HG02943 (cell line): ENCODE measurements around the gene POLR3A.

Experiments used
- ATAC-seq: cut with Tn5 transposase; IDR thresholded peaks from one replicate; pipeline ENCODE4 v1.9.1; 2021; ENCODE audit warnings: mild to moderate bottlenecking, low read depth, moderate library complexity; ENCODE audit not compliant: unreplicated experiment

Gene POLR3A

DNA sequence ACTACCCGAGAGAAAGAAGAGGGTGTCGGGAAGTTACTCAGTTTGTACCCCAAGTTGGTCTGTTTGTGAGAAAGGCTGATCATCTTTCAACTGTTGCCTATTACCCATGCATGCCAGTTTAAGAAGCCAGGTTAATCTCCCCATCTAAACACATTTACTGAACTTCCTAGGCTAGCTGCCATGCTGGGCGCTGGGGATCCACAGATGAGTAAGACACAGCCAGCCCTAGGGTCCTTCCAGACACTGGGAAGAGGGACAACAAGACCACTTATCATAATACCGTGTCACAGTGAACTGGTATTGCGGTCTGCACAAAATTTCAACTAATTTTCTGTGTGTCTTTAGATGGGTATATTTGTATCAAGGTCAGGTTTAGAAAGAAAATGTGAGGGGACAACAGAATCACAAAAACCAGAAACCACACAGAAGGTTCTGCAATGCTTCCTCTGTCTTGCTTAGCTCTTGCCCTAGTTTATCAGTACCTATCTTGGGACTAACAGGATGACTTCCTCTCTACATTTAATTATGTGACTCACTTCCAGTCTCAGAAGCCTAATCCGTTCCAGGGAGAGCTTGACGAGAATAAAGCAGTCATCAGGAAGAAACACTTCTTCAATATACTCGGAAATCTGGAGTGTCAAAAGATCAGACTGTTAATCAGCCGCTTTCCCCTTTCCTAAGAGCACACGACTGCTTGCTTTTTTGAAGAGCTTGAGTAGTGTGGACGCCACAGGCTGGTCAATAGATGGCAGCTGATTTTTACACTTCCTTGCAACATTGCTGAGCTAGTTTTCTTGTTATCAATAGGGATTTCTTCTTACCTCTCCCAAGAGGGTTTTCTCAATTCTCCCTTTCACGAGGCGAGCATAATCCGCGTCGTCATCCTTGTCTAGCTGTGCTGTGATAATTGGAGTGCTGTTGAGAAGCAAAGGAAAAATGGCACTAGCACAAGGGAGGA is 45.7 kb downstream of the POLR3A start:
- ATAC-seq = no peak

DNA sequence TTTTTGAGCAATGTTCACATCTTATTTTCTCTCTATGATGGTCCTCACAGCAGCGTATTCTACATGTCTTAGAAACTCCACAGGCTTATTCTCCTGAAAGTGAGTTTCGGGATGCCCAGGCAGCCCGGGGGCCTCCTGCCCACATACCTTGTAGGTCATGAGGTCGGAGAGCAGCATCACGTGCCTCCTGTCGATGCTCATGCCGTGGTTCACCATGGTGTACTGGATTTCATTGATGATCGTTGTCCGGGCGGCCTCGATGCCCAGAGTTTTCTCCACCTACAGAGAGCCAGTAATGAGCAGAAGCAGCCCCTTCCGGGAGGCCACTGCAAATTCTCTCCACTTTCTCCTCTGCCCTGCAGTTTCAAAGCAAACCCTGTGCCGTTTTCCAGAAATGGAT is 48.0 kb downstream of the POLR3A start:
- no peak for ATAC-seq

DNA sequence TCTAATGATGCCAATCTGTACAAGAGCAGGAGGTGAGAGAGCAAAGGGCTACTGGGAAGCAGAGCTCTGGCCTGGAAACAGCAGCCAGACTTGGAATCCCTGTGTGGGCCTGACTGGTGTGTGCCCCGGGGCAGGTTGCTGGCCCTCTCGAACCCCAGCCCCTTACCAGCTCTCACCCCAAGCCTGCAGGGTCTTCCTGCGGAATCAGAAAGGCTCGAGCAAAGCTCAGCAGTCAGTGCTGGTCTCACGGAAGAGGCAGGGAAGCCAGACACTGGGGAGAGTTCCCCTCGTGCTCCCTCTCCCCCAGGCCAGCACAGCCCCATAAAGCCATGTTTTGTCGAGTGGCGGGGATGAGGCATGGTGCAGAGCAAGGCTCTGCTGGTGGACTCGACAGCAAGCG is 50.1 kb downstream of the POLR3A start:
- no peak for ATAC-seq

DNA sequence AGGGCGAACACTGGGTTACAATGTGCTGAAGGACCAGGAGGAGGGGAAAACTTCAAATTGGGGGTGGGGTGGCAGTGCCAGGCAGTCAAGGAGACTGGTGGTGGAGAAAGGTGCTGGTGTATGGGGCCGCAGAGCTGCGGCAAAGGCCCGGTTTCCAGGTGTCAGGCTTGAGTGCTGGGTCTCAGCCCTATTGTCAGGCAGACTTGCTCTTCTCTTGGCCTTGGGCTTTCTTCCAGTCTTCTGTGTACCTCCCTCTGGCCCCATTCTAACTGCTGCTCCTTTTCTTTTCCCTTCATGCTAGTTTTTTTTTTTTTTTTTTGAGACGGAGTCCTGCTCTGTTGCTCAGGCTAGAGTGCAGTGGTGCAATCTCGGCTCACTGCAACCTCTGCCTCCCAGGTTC is 51.0 kb downstream of the POLR3A start:
- no peak for ATAC-seq

DNA sequence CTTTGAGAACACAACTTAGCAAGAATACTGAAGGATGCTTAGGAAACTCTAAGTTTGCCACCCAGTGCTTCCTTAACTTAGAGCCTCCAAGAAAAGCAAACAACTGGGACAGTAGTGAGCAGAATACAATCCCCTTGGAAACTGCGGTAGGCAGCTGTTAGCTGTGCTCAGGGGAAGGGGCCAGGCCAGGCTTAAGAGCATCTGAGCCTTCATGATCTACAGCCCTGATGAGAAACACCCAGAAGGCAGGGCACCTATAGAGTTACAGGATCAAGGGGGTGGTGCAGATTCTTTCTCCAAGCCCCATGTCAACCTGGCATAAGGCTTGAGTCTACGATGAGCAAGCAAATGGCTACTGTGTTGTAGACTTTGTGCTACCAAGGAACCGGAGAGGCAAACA is 51.4 kb downstream of the POLR3A start:
- ATAC-seq = no peak

GRCh38 chr10:77977016-77977415 is 52.3 kb downstream of the POLR3A start:
- ATAC-seq = no peak

- ATAC-seq = no peak
Observed at GRCh38 chr10:77975086-77975666, 54.1 kb downstream of the POLR3A start.

GRCh38 chr10:77974396-77975074 is 54.8 kb downstream of the POLR3A start:
- no peak for ATAC-seq

DNA sequence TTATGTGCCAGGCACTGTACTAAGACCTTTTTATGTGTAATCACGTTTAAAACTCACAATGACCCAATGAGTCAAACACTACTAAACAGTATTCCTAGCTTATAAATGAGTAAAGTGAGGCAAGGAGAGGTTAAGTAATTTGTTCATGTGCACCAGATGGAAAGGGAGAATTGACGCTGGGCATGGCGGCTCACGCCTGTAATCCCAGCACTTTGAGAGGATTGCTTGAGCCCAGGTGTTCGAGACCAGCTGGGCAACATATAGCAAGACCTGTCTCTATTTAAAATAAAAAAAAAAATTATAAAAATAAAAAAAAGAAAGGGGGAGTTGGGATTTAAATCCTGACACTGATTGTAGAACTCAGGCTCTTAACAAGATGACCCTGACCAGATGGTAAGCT is 56.0 kb downstream of the POLR3A start:
- no peak for ATAC-seq

DNA sequence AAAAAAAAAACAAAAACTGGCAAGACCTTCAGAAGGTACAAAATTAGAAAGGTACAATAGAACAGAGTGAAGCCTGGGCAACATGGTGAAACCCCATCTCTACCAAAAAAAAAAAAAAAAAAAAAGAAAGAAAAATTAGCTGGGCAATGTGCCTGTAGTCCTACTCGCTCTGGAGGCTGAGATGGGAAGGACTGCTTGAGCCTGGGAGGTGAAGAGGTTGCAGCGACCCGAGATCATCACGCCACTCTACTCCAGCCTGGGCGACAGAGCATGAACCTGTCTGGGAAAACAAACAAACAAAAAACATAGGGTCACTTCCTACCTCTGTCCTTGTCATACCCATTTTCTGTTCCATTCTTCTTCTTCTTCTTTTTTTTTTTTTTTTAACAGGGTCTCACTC is 57.2 kb downstream of the POLR3A start:
- no peak for ATAC-seq

DNA sequence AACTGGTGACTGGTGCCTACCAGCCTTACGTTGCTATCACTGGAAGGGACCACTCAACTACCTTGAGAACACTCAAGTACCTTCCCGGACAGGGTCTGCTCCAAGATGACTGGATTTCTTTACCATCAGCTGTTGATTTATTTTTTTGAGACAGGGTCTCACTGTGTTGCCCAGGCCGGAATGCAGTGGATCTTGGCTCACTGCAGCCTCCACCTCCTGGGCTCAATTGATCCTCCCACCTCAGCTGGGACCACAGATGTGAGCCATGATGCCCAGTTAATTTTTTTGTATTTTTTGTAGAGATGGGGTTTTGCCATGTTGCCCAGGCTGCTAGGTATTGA is 57.5 kb downstream of the POLR3A start:
- ATAC-seq = no peak

- ATAC-seq = no peak
Observed at GRCh38 chr10:77970869-77971803, 58.2 kb downstream of the POLR3A start.

GRCh38 chr10:77969114-77969513 is 60.2 kb downstream of the POLR3A start:
- ATAC-seq = no peak

GRCh38 chr10:77967611-77968022 is 61.7 kb downstream of the POLR3A start:
- ATAC-seq = no peak

- ATAC-seq = no peak
Observed at GRCh38 chr10:77965294-77965693, 64.0 kb downstream of the POLR3A start.

DNA sequence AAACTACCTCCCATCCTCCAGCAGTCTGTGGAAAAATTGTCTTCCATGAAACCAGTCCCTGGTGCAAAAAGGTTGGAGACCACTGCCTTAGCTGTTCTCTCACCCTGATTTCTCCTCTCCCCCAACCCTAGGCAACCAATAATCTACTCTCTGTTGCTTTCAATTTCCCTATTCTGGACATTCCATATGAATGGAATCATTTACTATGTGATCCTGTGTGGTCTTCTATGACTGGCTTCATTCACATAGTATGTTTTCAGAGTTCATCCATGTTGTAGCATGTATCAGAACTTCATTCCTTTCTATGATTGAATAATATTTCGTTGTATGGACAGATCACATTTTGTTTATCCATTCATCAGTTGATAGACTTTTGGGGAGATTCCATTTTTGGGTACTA is 64.5 kb downstream of the POLR3A start:
- ATAC-seq = no peak

- ATAC-seq = no peak
Observed at GRCh38 chr10:77963901-77964300, 65.4 kb downstream of the POLR3A start.

GRCh38 chr10:77962350-77963146 is 66.8 kb downstream of the POLR3A start:
- ATAC-seq = no peak

GRCh38 chr10:77961668-77962067 is 67.6 kb downstream of the POLR3A start:
- no peak for ATAC-seq
